ENCODE results near the gene NUDT4.

GRCh38 chr12:93348575-93349435 lies 28.9 kb upstream of the NUDT4 start:
- TF ChIP-seq, protein P1, sequence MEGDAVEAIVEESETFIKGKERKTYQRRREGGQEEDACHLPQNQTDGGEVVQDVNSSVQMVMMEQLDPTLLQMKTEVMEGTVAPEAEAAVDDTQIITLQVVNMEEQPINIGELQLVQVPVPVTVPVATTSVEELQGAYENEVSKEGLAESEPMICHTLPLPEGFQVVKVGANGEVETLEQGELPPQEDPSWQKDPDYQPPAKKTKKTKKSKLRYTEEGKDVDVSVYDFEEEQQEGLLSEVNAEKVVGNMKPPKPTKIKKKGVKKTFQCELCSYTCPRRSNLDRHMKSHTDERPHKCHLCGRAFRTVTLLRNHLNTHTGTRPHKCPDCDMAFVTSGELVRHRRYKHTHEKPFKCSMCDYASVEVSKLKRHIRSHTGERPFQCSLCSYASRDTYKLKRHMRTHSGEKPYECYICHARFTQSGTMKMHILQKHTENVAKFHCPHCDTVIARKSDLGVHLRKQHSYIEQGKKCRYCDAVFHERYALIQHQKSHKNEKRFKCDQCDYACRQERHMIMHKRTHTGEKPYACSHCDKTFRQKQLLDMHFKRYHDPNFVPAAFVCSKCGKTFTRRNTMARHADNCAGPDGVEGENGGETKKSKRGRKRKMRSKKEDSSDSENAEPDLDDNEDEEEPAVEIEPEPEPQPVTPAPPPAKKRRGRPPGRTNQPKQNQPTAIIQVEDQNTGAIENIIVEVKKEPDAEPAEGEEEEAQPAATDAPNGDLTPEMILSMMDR (IDR thresholded peaks at IDR 0.05) = no peak
- TF ChIP-seq POLR2A (IDR thresholded peaks at IDR 0.05) = no peak

Data from esophagus squamous epithelium (tissue), 4 donors.